T-cell (primary cell): ENCODE measurements around the gene PRKAR1B. TPM values are rescaled to one million over a fixed set of nuclear protein-coding genes. Genes with fewer than 3 reads are reported as not detected.
"Not testable (repeated sequence)": the region's sequence is repeated elsewhere in the genome, so short reads cannot be mapped to it uniquely, and the experiment has no call there.

ENCODE experiments used
- ATAC-seq, 4 experiments: fragments of 200-7000 bp in 3 of 4; fragments of 150-1000 bp in 1 of 4; cut with Tn5 transposase; replicated peaks in 1 of 4; 1 replicate in 3 of 4; 2 replicates in 1 of 4; pipeline ENCODE4 v1.10.0; 2021; ENCODE audit warnings: moderate library complexity in 3 of 4, mild to moderate bottlenecking in 2 of 4, moderate number of reproducible peaks in 1 of 4
- CTCF ChIA-PET, 2 donors: fragments of 300-600 bp; sonication (Branson Sonifier 250); formaldehyde crosslinking; loops; one replicate each; lab custom pipeline; 2022; ENCODE audit warnings: antibody characterized with exemption in 2 of 2; lab: Charles Lee
- POLR2A ChIA-PET, 2 donors: fragments of 300-600 bp; sonication (Branson Sonifier 250); formaldehyde crosslinking; loops; one replicate each; lab custom pipeline; 2022; ENCODE audit warnings: antibody characterized with exemption in 2 of 2; lab: Charles Lee
- DNase-seq, 35 experiments: peaks; one replicate each; pipeline versions ENCODE4 v3.0.0 to v3.0.0-alpha.2; 2013 to 2023
- H3K27ac ChIP-seq: one replicate; pipeline ENCODE4 v1.5.1; 2013; ENCODE audit warnings: low read length
- H3K27me3 ChIP-seq, 2 experiments: replicated peaks in 1 of 2; 1 replicate in 1 of 2; 2 replicates in 1 of 2; pipeline versions ENCODE4 v1.6.1 to v1.7.0; 2013; ENCODE audit warnings: low read length in 1 of 2, mixed read lengths in 1 of 2; ENCODE audit not compliant: control insufficient read depth in 2 of 2, insufficient read depth in 2 of 2; ENCODE audit errors: extremely low read depth in 1 of 2
- H3K36me3 ChIP-seq, 2 donors: 1 replicate in 1 of 2; 2 replicates in 1 of 2; pipeline versions ENCODE4 v1.6.1 to v1.7.0; 2013; ENCODE audit warnings: low read length in 1 of 2; ENCODE audit not compliant: control insufficient read depth in 2 of 2, insufficient read depth in 1 of 2; ENCODE audit errors: extremely low read depth in 1 of 2
- H3K4me1 ChIP-seq, 2 experiments: 1 replicate in 1 of 2; 2 replicates in 1 of 2; pipeline versions ENCODE4 v1.6.1 to v1.7.0; 2013; ENCODE audit warnings: low read length in 2 of 2, mixed read lengths in 1 of 2; ENCODE audit not compliant: insufficient read depth in 2 of 2, control insufficient read depth in 1 of 2; ENCODE audit errors: extremely low read depth in 1 of 2
- H3K4me3 ChIP-seq, 2 donors: 1 replicate in 1 of 2; 2 replicates in 1 of 2; pipeline versions ENCODE4 v1.5.1 to v1.7.0; 2013; ENCODE audit warnings: mild to moderate bottlenecking in 2 of 2, low read length in 1 of 2, moderate library complexity in 1 of 2; ENCODE audit not compliant: control insufficient read depth in 1 of 2; ENCODE audit errors: extremely low read depth in 1 of 2
- H3K9me3 ChIP-seq: 2 replicates; pipeline ENCODE4 v1.7.0; 2013
- H3K27ac Mint-ChIP-seq, 2 donors: one replicate each; pipeline ENCODE4 v1.8.0; 2020 to 2021; ENCODE audit warnings: mild to moderate bottlenecking in 2 of 2, mixed read lengths in 2 of 2
- H3K27me3 Mint-ChIP-seq, 2 donors: one replicate each; pipeline ENCODE4 v1.8.0; 2021 to 2022; ENCODE audit warnings: mixed read lengths in 2 of 2
- H3K36me3 Mint-ChIP-seq: one replicate; pipeline ENCODE4 v1.8.0; 2021; ENCODE audit warnings: mixed read lengths
- H3K4me1 Mint-ChIP-seq, 3 donors: one replicate each; pipeline ENCODE4 v1.8.0; 2020 to 2022; ENCODE audit warnings: mixed read lengths in 3 of 3, mild to moderate bottlenecking in 1 of 3
- H3K4me3 Mint-ChIP-seq, 3 donors: one replicate each; pipeline ENCODE4 v1.8.0; 2020 to 2022; ENCODE audit warnings: mild to moderate bottlenecking in 3 of 3, mixed read lengths in 3 of 3, moderate library complexity in 3 of 3
- H3K9me3 Mint-ChIP-seq, 3 donors: one replicate each; pipeline ENCODE4 v1.8.0; 2020 to 2022; ENCODE audit warnings: mixed read lengths in 3 of 3
- WGBS: methylation state at CpG from one replicate; pipeline ENCODE4 v1.1.5; 2013; ENCODE audit warnings: missing lambda C conversion rate; ENCODE audit not compliant: insufficient coverage; 5-methylcytosine and 5-hydroxymethylcytosine counted together
- total RNA-seq, 35 experiments: library from RNA in 6 of 35; stranded (reverse) in 6 of 35; fragments of 120-200 nt in 1 of 35; gene quantifications; one replicate each; pipeline versions ENCODE4 v1.2.1 to v1.2.4 and lab custom pipeline; 2013 to 2026

The PRKAR1B gene
- total RNA-seq, 5 donors from 2014 or later (not counting 1 experiment from before 2014, with no cell fraction given) = 20.7 to 35.4 (median 24.4) TPM

GRCh38 chr7:753190-753589, 26.1 kb upstream of the PRKAR1B start:
- no peak overlapping the region for H3K4me3 ChIP-seq
- Mint-ChIP-seq H3K27ac (no peak overlapping the region), H3K36me3 (peaks cover 46% of the 10 kb centered on the region), H3K27me3 (no peaks in the 10 kb centered on the region), H3K4me1 (no peaks in the 10 kb centered on the region), H3K9me3 (no peaks in the 10 kb centered on the region), H3K4me3 (no peak overlapping the region)
- over 99% methylated on average over 14 of the region's 17 CpGs for WGBS
- POLR2A ChIA-PET = no interaction called here
- H3K36me3 ChIP-seq = peaks cover 10 to 36% of the 10 kb centered on the region in 2 donors
- no peaks in the 10 kb centered on the region for H3K9me3 ChIP-seq
- CTCF ChIA-PET = no interaction called here
- ATAC-seq (no peak), DNase-seq (no peak)
- H3K27me3 ChIP-seq = no peaks in the 10 kb centered on the region
- H3K27ac ChIP-seq = no peak overlapping the region
- H3K4me1 ChIP-seq = no peaks in the 10 kb centered on the region

- H3K4me1 Mint-ChIP-seq, POLR2A ChIA-PET, ATAC-seq, H3K4me3 ChIP-seq, H3K9me3 ChIP-seq, H3K27ac ChIP-seq, H3K4me1 ChIP-seq, H3K9me3 Mint-ChIP-seq, H3K4me3 Mint-ChIP-seq, H3K27me3 Mint-ChIP-seq, DNase-seq, H3K27ac Mint-ChIP-seq, H3K27me3 ChIP-seq, CTCF ChIA-PET: not testable (repeated sequence)
- H3K36me3 ChIP-seq = peaks cover 10 to 27% of the 10 kb centered on the region in 2 donors
- peaks cover 44% of the 10 kb centered on the region for H3K36me3 Mint-ChIP-seq
- 89% methylated on average over 33 of the region's 33 CpGs for WGBS
Observed at GRCh38 chr7:752256-752655, 25.2 kb upstream of the PRKAR1B start.

GRCh38 chr7:751826-752225, 24.7 kb upstream of the PRKAR1B start:
- H3K4me1 Mint-ChIP-seq = no peaks in the 10 kb centered on the region
- CTCF ChIA-PET = no interaction called here
- POLR2A ChIA-PET = no interaction called here
- no peaks in the 10 kb centered on the region for H3K9me3 Mint-ChIP-seq
- peaks cover 45% of the 10 kb centered on the region for H3K36me3 Mint-ChIP-seq
- DNase-seq = no peak
- Histone ChIP-seq H3K4me1 (no peaks in the 10 kb centered on the region), H3K27ac (no peak overlapping the region), H3K36me3 (peaks cover 10 to 23% of the 10 kb centered on the region in 2 donors), H3K9me3 (no peaks in the 10 kb centered on the region), H3K27me3 (no peaks in the 10 kb centered on the region), H3K4me3 (no peak overlapping the region)
- H3K27me3 Mint-ChIP-seq = no peaks in the 10 kb centered on the region
- no peak overlapping the region for H3K27ac Mint-ChIP-seq
- no peak for ATAC-seq
- WGBS = 87% methylated on average over 6 of the region's 15 CpGs
- H3K4me3 Mint-ChIP-seq = no peak overlapping the region

GRCh38 chr7:750111-750905, 23.2 kb upstream of the PRKAR1B start:
- WGBS = 97% methylated on average over 19 of the region's 26 CpGs
- DNase-seq = no peak

GRCh38 chr7:749140-749551, 22.1 kb upstream of the PRKAR1B start:
- H3K27ac Mint-ChIP-seq = no peak overlapping the region
- ChIA-PET POLR2A (no interaction called here), CTCF (interaction anchor here in 1 of 2 donors (0.6 kb wide), 1 partner anchor 28 kb away, joined by 4 read pairs; no protein-coding TSS in a partner anchor)
- no peak overlapping the region for H3K4me3 Mint-ChIP-seq
- Histone ChIP-seq H3K27ac (no peak overlapping the region), H3K4me3 (no peak overlapping the region), H3K27me3 (no peaks in the 10 kb centered on the region), H3K4me1 (no peaks in the 10 kb centered on the region), H3K9me3 (no peaks in the 10 kb centered on the region), H3K36me3 (peaks cover 4 to 11% of the 10 kb centered on the region in 2 donors)
- WGBS = 98% methylated on average over 11 of the region's 14 CpGs
- H3K36me3 Mint-ChIP-seq = peaks cover 40% of the 10 kb centered on the region
- ATAC-seq = no peak
- no peaks in the 10 kb centered on the region for H3K9me3 Mint-ChIP-seq
- no peaks in the 10 kb centered on the region for H3K4me1 Mint-ChIP-seq
- H3K27me3 Mint-ChIP-seq = no peaks in the 10 kb centered on the region
- no peak for DNase-seq

More at GRCh38 chr7:750111-750905, 23.2 kb upstream of the PRKAR1B start:
- H3K27me3 Mint-ChIP-seq = no peaks in the 10 kb centered on the region
- H3K9me3 Mint-ChIP-seq = no peaks in the 10 kb centered on the region
- Histone ChIP-seq H3K4me3 (no peak overlapping the region), H3K4me1 (no peaks in the 10 kb centered on the region), H3K36me3 (peaks cover 7 to 19% of the 10 kb centered on the region in 2 donors), H3K9me3 (no peaks in the 10 kb centered on the region), H3K27ac (no peak overlapping the region), H3K27me3 (no peaks in the 10 kb centered on the region)
- H3K4me3 Mint-ChIP-seq = no peak overlapping the region
- POLR2A ChIA-PET = interaction anchor here in 1 of 2 donors (0.5 kb wide), 1 partner anchor 62 kb away, joined by 3 read pairs; no protein-coding TSS in a partner anchor
- peaks cover 40% of the 10 kb centered on the region for H3K36me3 Mint-ChIP-seq
- H3K4me1 Mint-ChIP-seq = no peaks in the 10 kb centered on the region
- CTCF ChIA-PET = no interaction called here
- H3K27ac Mint-ChIP-seq = no peak overlapping the region
- ATAC-seq = no peak

GRCh38 chr7:748446-748845, 21.4 kb upstream of the PRKAR1B start:
- Mint-ChIP-seq H3K27me3 (no peaks in the 10 kb centered on the region), H3K27ac (no peak overlapping the region), H3K9me3 (no peaks in the 10 kb centered on the region), H3K4me1 (no peaks in the 10 kb centered on the region), H3K36me3 (peaks cover 37% of the 10 kb centered on the region), H3K4me3 (no peak overlapping the region)
- ATAC-seq (no peak), DNase-seq (no peak)
- no peaks in the 10 kb centered on the region for H3K27me3 ChIP-seq
- 95% methylated on average over 13 of the region's 15 CpGs for WGBS
- ChIA-PET POLR2A (no interaction called here), CTCF (interaction anchor here in 1 of 2 donors (0.6 kb wide), 1 partner anchor 28 kb away, joined by 4 read pairs; no protein-coding TSS in a partner anchor)
- H3K27ac ChIP-seq = no peak overlapping the region
- peaks cover 4 to 11% of the 10 kb centered on the region in 2 donors for H3K36me3 ChIP-seq
- H3K4me1 ChIP-seq = no peaks in the 10 kb centered on the region
- no peak overlapping the region for H3K4me3 ChIP-seq
- H3K9me3 ChIP-seq = no peaks in the 10 kb centered on the region
